IMR-90 (cell line): ENCODE data around the gene CCDC134. TPM values are rescaled to one million over a fixed set of nuclear protein-coding genes. Genes with fewer than 3 reads are reported as not detected.

Experiments used
- ATAC-seq: fragments of 200-7000 bp; cut with Tn5 transposase; 2 replicates; pipeline ENCODE4 v1.9.1; 2020; ENCODE audit warnings: low read depth, mild to moderate bottlenecking, moderate library complexity
- BruUV-seq: library from RNA; stranded (reverse); fragments of 400-500 nt; replicated peaks from 2 replicates; lab custom pipeline; 2021; lab: Mats Ljungman, UMichigan
- CTCF ChIA-PET: fragments of 300-600 bp; formaldehyde crosslinking; extraction: SDS; loops from one replicate; lab custom pipeline; 2021; ENCODE audit warnings: antibody characterized with exemption; lab: Yijun Ruan, JAX
- POLR2A ChIA-PET: fragments of 300-600 bp; sonication (Branson Sonifier 250); formaldehyde crosslinking; loops from one replicate; lab custom pipeline; 2022; ENCODE audit warnings: antibody characterized with exemption; ENCODE audit not compliant: unreplicated experiment; lab: Charles Lee
- DNase-seq: peaks from one replicate; pipeline ENCODE4 v3.0.0; 2013
- H2AFZ ChIP-seq: replicated peaks from 2 replicates; pipeline ENCODE3; 2013; ENCODE audit warnings: low read length, mild to moderate bottlenecking; ENCODE audit not compliant: poor library complexity
- H2AK5ac ChIP-seq: 2 replicates; pipeline ENCODE4 v1.6.1; 2013; ENCODE audit warnings: low read depth, low read length, inconsistent platforms
- H2AK9ac ChIP-seq: replicated peaks from 2 replicates; pipeline ENCODE3; 2013; ENCODE audit warnings: mild to moderate bottlenecking, low read depth, low read length, moderate library complexity; ENCODE audit not compliant: poor library complexity
- H2BK120ac ChIP-seq: 2 replicates; pipeline ENCODE4 v1.6.1; 2013; ENCODE audit warnings: low read depth, low read length, inconsistent platforms
- H2BK15ac ChIP-seq: 3 replicates; pipeline ENCODE4 v1.6.1; 2013; ENCODE audit warnings: low read depth, low read length, inconsistent platforms
- H2BK20ac ChIP-seq: 2 replicates; pipeline ENCODE4 v1.6.1; 2013; ENCODE audit warnings: low read depth, mild to moderate bottlenecking, inconsistent platforms, low read length, moderate library complexity
- H2BK5ac ChIP-seq: 2 replicates; pipeline ENCODE4 v1.6.1; 2013; ENCODE audit warnings: mild to moderate bottlenecking, low read depth, low read length, inconsistent platforms; ENCODE audit not compliant: poor library complexity, severe bottlenecking
- H3K14ac ChIP-seq: replicated peaks from 2 replicates; pipeline ENCODE4 v1.6.1; 2013; ENCODE audit warnings: low read depth, low read length, inconsistent platforms
- H3K18ac ChIP-seq: 2 replicates; pipeline ENCODE4 v1.6.1; 2013; ENCODE audit warnings: low read depth, low read length, control low read depth
- H3K23ac ChIP-seq: 2 replicates; pipeline ENCODE4 v1.6.1; 2013; ENCODE audit warnings: low read depth, low read length, inconsistent platforms
- H3K27ac ChIP-seq: 2 replicates; pipeline ENCODE4 v1.5.1; 2013; ENCODE audit warnings: mild to moderate bottlenecking, control low read depth, low read length; ENCODE audit not compliant: insufficient read depth
- H3K27me3 ChIP-seq: 2 replicates; pipeline ENCODE4 v1.6.1; 2013; ENCODE audit warnings: low read length; ENCODE audit not compliant: control insufficient read depth, insufficient read depth
- H3K36me3 ChIP-seq: 2 replicates; pipeline ENCODE4 v1.6.1; 2013; ENCODE audit warnings: low read length, mixed read lengths; ENCODE audit not compliant: control insufficient read depth, insufficient read depth
- H3K4ac ChIP-seq: 2 replicates; pipeline ENCODE4 v1.6.1; 2013; ENCODE audit warnings: low read depth, low read length, inconsistent platforms
- H3K4me1 ChIP-seq: 2 replicates; pipeline ENCODE4 v1.6.1; 2013; ENCODE audit warnings: low read length, mixed read lengths; ENCODE audit not compliant: control insufficient read depth, insufficient read depth
- H3K4me2 ChIP-seq: 2 replicates; pipeline ENCODE4 v1.6.1; 2013; ENCODE audit warnings: low read depth, mild to moderate bottlenecking, control low read depth, low read length, moderate library complexity
- H3K4me3 ChIP-seq: 2 replicates; pipeline ENCODE4 v1.5.1; 2013; ENCODE audit warnings: low read depth, mild to moderate bottlenecking, control low read depth, low read length, moderate library complexity; ENCODE audit not compliant: insufficient read depth
- H3K56ac ChIP-seq: 2 replicates; pipeline ENCODE4 v1.6.1; 2013; ENCODE audit warnings: low read length, inconsistent platforms; ENCODE audit not compliant: insufficient read depth; ENCODE audit errors: extremely low read depth
- H3K79me1 ChIP-seq, 2 experiments: 2 replicates each; pipeline ENCODE4 v1.6.1; 2013; ENCODE audit warnings: low read length in 2 of 2, inconsistent platforms in 1 of 2, low read depth in 1 of 2
- H3K9ac ChIP-seq: 2 replicates; pipeline ENCODE4 v1.6.1; 2013; ENCODE audit warnings: low read depth, low read length, control low read depth
- H3K9me1 ChIP-seq: 2 replicates; pipeline ENCODE4 v1.6.1; 2013; ENCODE audit warnings: low read length, inconsistent platforms; ENCODE audit not compliant: insufficient read depth
- H3K9me3 ChIP-seq: 2 replicates; pipeline ENCODE4 v1.6.1; 2013; ENCODE audit warnings: low read length; ENCODE audit not compliant: control insufficient read depth, insufficient read depth
- H4K20me1 ChIP-seq: 2 replicates; pipeline ENCODE4 v1.6.1; 2013; ENCODE audit warnings: low read length, inconsistent platforms; ENCODE audit not compliant: insufficient read depth
- H4K5ac ChIP-seq: 2 replicates; pipeline ENCODE4 v1.6.1; 2013; ENCODE audit warnings: mild to moderate bottlenecking, low read depth, low read length, control low read depth
- H4K8ac ChIP-seq, 2 experiments: 2 replicates each; pipeline ENCODE4 v1.6.1; 2013; ENCODE audit warnings: low read depth in 2 of 2, low read length in 2 of 2, control low read depth in 1 of 2, inconsistent platforms in 1 of 2
- H4K91ac ChIP-seq: 2 replicates; pipeline ENCODE4 v1.6.1; 2013; ENCODE audit warnings: low read depth, low read length, inconsistent platforms; ENCODE audit not compliant: insufficient read depth
- BHLHE40 ChIP-seq: fragments of 150-350 bp; IDR thresholded peaks from 2 replicates; pipeline ENCODE4 v1.6.1; 2016; ENCODE audit warnings: mild to moderate bottlenecking, low read depth, low read length
- CEBPB ChIP-seq: IDR thresholded peaks from 2 replicates; pipeline ENCODE4 v1.6.1; 2012; ENCODE audit warnings: low read depth, low read length, improper control_type of control experiment
- CHD1 ChIP-seq: IDR thresholded peaks from 2 replicates; pipeline ENCODE4 v1.6.1; 2012; ENCODE audit warnings: low read depth, low read length, improper control_type of control experiment
- FOS ChIP-seq: fragments of 150-350 bp; IDR thresholded peaks from 2 replicates; pipeline ENCODE4 v1.6.1; 2016; ENCODE audit warnings: low read depth, low read length
- MAFK ChIP-seq: IDR thresholded peaks from 2 replicates; pipeline ENCODE4 v1.6.1; 2012; ENCODE audit warnings: low read depth, low read length, improper control_type of control experiment
- MAZ ChIP-seq: IDR thresholded peaks from 2 replicates; pipeline ENCODE4 v1.6.1; 2012; ENCODE audit warnings: low read depth, mild to moderate bottlenecking, low read length, improper control_type of control experiment, moderate library complexity, borderline replicate concordance
- NFE2L2 ChIP-seq: fragments of 150-350 bp; IDR thresholded peaks from 2 replicates; pipeline ENCODE4 v1.6.1; 2016; ENCODE audit warnings: low read depth, mild to moderate bottlenecking, low read length
- POLR2A ChIP-seq: IDR thresholded peaks from 2 replicates; pipeline ENCODE4 v1.6.1; 2012; ENCODE audit warnings: mild to moderate bottlenecking, low read depth, low read length
- RAD21 ChIP-seq: IDR thresholded peaks from 2 replicates; pipeline ENCODE4 v1.6.1; 2012; ENCODE audit warnings: low read length, improper control_type of control experiment
- RCOR1 ChIP-seq: IDR thresholded peaks from 2 replicates; pipeline ENCODE4 v1.6.1; 2012; ENCODE audit warnings: mild to moderate bottlenecking, low read length, improper control_type of control experiment; ENCODE audit not compliant: insufficient replicate concordance
- RFX5 ChIP-seq: IDR thresholded peaks from 2 replicates; pipeline ENCODE4 v1.8.0; 2012; ENCODE audit warnings: low read depth, mild to moderate bottlenecking, low read length, moderate library complexity
- SMC3 ChIP-seq: fragments of 150-350 bp; IDR thresholded peaks from 2 replicates; pipeline ENCODE4 v1.6.1; 2016; ENCODE audit warnings: low read depth, mild to moderate bottlenecking, antibody characterized with exemption, low read length, moderate library complexity
- WGBS, 2 experiments: methylation state at CpG; one replicate each; pipeline versions ENCODE4 v1.1.5 to v1.1.7; 2013; ENCODE audit warnings: missing lambda C conversion rate in 2 of 2; ENCODE audit not compliant: insufficient read length in 1 of 2; ENCODE audit errors: extremely low coverage in 2 of 2; 5-methylcytosine and 5-hydroxymethylcytosine counted together
- dilution Hi-C: fragments of 300-500 bp; cut with HindIII; formaldehyde crosslinking; loops from one replicate; pipeline ENCODE4 v1.14.3; 2018; ENCODE audit warnings: low sequenced_read_pairs; ENCODE audit not compliant: unreplicated experiment
- in situ Hi-C: fragments of 300-500 bp; cut with MboI; formaldehyde crosslinking; loops from 3 replicates; pipeline ENCODE4 v1.14.3; 2019; ENCODE audit warnings: low sequenced_read_pairs, inconsistent platforms, mixed read lengths
- intact Hi-C: fragments of 100-400 bp; cut with micrococcal nuclease; formaldehyde crosslinking; loops from 2 replicates; pipeline ENCODE4 v1.10.0; 2022
- polyA plus RNA-seq, 3 experiments: library from polyadenylated mRNA; depleted of rRNA; stranded (reverse); fragments of >200 nt; gene quantifications; 2 replicates each; pipeline ENCODE4 v1.2.3, GENCODE V29; 2012; ENCODE audit warnings: low replicate concordance in 1 of 3
- total RNA-seq: library from RNA; depleted of rRNA; stranded (reverse); fragments of >200 nt; gene quantifications from 2 replicates; pipeline ENCODE4 v1.2.3, GENCODE V29; 2012
- TF ChIP-seq, protein P1 (sequence below): conservative IDR thresholded peaks from 2 replicates; pipeline ENCODE4 v1.5.1; 2012; ENCODE audit warnings: mild to moderate bottlenecking, low read depth, low read length, improper control_type of control experiment
- TF ChIP-seq, protein P2 (sequence below): fragments of 150-350 bp; IDR thresholded peaks from 2 replicates; pipeline ENCODE4 v1.6.1; 2016; ENCODE audit warnings: low read depth, mild to moderate bottlenecking, low read length, moderate library complexity, borderline replicate concordance
- TF ChIP-seq, protein P3 (sequence below): fragments of 150-350 bp; IDR thresholded peaks from 2 replicates; pipeline ENCODE4 v1.6.1; 2017; ENCODE audit warnings: mild to moderate bottlenecking, antibody characterized with exemption, low read length, low read depth

Gene CCDC134
- total and polyA plus RNA-seq, 2 of the 4 experiments (the other 2 are of a cell fraction) = 5.1 to 7.0 TPM

DNA sequence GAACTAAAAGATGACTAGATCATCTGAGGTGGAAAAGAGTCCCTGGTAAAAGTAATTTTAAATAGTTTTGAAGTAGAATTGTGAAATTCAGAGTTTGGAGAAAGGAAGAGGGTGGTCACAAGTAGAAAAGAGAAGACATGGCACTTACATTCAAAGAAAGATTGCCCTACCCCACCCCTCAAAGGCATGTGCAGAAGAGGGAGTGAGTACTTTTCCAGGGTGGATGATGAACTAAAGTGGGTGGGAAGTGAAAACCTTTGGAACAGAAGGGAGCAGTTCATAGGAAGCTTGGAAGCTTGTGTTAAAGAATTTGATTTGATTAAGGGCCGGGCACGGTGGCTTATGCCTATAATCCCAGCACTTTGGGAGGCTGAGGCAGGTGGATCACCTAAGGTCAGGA lies 56.0 kb downstream of the CCDC134 start:
- ATAC-seq = no peak
- dilution Hi-C loops (no loop called here), in situ Hi-C loops (no loop called here), intact Hi-C loops (loop anchor here (10.0 kb wide), 1 partner anchor 112 kb away; no protein-coding TSS in a partner anchor)
- H4K8ac ChIP-seq = no peak overlapping the region
- peaks cover 3% of the 10 kb centered on the region; the same call in 1 of the 2 replicates for H3K4me1 ChIP-seq
- POLR2A ChIA-PET = no interaction called here
- no peaks in the 10 kb centered on the region for H3K27me3 ChIP-seq
- WGBS, 2 experiments = no CpG with 5 or more reads among the region's 2 CpGs
- peaks cover 10 to 53% of the 10 kb centered on the region in 2 experiments for H3K79me1 ChIP-seq
- no peak overlapping the region for H2BK5ac ChIP-seq
- H2BK20ac ChIP-seq = no peak overlapping the region
- H3K9me1 ChIP-seq = peaks cover 10% of the 10 kb centered on the region
- H3K23ac ChIP-seq = no peak overlapping the region
- no peak overlapping the region for H2BK120ac ChIP-seq
- H3K18ac ChIP-seq = no peak overlapping the region
- no peaks in the 10 kb centered on the region for H3K9me3 ChIP-seq
- H3K4ac ChIP-seq = no peak overlapping the region
- no peak overlapping the region for H3K27ac ChIP-seq
- no peak overlapping the region for H4K91ac ChIP-seq
- no peak for TF ChIP-seq RAD21
- no peak for TF ChIP-seq SMC3
- TF ChIP-seq BHLHE40 = no peak
- TF ChIP-seq, protein P1, sequence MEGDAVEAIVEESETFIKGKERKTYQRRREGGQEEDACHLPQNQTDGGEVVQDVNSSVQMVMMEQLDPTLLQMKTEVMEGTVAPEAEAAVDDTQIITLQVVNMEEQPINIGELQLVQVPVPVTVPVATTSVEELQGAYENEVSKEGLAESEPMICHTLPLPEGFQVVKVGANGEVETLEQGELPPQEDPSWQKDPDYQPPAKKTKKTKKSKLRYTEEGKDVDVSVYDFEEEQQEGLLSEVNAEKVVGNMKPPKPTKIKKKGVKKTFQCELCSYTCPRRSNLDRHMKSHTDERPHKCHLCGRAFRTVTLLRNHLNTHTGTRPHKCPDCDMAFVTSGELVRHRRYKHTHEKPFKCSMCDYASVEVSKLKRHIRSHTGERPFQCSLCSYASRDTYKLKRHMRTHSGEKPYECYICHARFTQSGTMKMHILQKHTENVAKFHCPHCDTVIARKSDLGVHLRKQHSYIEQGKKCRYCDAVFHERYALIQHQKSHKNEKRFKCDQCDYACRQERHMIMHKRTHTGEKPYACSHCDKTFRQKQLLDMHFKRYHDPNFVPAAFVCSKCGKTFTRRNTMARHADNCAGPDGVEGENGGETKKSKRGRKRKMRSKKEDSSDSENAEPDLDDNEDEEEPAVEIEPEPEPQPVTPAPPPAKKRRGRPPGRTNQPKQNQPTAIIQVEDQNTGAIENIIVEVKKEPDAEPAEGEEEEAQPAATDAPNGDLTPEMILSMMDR = no peak
- TF ChIP-seq FOS = no peak
- TF ChIP-seq, protein P2, sequence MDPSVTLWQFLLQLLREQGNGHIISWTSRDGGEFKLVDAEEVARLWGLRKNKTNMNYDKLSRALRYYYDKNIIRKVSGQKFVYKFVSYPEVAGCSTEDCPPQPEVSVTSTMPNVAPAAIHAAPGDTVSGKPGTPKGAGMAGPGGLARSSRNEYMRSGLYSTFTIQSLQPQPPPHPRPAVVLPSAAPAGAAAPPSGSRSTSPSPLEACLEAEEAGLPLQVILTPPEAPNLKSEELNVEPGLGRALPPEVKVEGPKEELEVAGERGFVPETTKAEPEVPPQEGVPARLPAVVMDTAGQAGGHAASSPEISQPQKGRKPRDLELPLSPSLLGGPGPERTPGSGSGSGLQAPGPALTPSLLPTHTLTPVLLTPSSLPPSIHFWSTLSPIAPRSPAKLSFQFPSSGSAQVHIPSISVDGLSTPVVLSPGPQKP = no peak
- TF ChIP-seq NFE2L2 = no peak
- no peak for TF ChIP-seq RFX5
- TF ChIP-seq CEBPB = no peak
- TF ChIP-seq POLR2A = no peak
- no peak for TF ChIP-seq MAZ
- no peak for TF ChIP-seq CHD1
- TF ChIP-seq RCOR1 = no peak
- no peak for TF ChIP-seq MAFK
- TF ChIP-seq, protein P3, sequence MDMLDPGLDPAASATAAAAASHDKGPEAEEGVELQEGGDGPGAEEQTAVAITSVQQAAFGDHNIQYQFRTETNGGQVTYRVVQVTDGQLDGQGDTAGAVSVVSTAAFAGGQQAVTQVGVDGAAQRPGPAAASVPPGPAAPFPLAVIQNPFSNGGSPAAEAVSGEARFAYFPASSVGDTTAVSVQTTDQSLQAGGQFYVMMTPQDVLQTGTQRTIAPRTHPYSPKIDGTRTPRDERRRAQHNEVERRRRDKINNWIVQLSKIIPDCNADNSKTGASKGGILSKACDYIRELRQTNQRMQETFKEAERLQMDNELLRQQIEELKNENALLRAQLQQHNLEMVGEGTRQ = no peak
- no TSS peak for BruUV-seq
- no peak overlapping the region for H3K14ac ChIP-seq
- no peaks in the 10 kb centered on the region for H3K36me3 ChIP-seq
- H3K56ac ChIP-seq = no peak overlapping the region
- no peak overlapping the region for H3K4me2 ChIP-seq
- H3K4me3 ChIP-seq = no peak overlapping the region
- H2AK5ac ChIP-seq = no peak overlapping the region
- H4K5ac ChIP-seq = no peak overlapping the region
- H2AK9ac ChIP-seq = no peak overlapping the region
- no peak for DNase-seq
- H2AFZ ChIP-seq = no peak overlapping the region
- H3K9ac ChIP-seq = no peak overlapping the region
- H4K20me1 ChIP-seq = peaks cover 32% of the 10 kb centered on the region
- H2BK15ac ChIP-seq = no peak overlapping the region
- CTCF ChIA-PET = interaction anchor here (1.0 kb wide), 1 partner anchor 160 kb away, joined by 5 read pairs; no protein-coding TSS in a partner anchor
